Amygdala (tissue), 56 donors: Measurements from ENCODE around the gene ALOX5AP.

Source experiments
- DNase-seq, 56 donors: peaks; one replicate each; lab custom pipeline; 2025; lab: John Stamatoyannopoulos, UW

Gene ALOX5AP

DNA sequence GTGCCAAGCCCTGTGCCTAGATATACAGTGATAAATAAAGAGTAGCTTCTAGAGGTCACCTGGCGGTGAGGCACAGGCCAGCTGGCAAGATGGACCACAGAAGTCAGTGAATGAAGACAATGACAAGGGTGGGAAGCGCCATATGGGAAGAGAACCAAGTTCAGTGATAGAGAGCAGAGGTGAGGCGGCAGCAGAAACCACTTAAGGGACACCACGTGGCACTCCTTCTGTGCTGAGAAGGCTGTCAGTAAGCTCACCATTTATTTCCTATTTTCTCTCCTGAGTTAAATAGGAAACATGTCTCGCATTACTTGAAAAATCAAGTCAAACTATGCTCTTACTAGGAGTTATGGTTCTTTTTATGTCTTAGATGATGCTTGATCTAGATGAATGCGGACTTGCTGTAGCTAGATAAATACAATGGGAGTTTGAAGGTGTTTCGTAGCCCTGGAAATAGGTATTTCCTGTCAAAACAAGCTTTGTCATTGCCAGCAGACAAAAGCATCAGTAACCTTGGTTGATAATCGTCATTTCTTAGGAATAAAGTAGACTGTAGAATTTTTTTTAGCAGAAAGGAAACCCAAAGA lies 17.8 kb downstream of the ALOX5AP start:
- DNase-seq = no peak

- DNase-seq = no peak
These were observed 20.3 kb downstream of the ALOX5AP start for GRCh38 chr13:30755678-30756077.

- DNase-seq = no peak
These were observed 21.8 kb downstream of the ALOX5AP start for GRCh38 chr13:30757026-30757742.

DNA sequence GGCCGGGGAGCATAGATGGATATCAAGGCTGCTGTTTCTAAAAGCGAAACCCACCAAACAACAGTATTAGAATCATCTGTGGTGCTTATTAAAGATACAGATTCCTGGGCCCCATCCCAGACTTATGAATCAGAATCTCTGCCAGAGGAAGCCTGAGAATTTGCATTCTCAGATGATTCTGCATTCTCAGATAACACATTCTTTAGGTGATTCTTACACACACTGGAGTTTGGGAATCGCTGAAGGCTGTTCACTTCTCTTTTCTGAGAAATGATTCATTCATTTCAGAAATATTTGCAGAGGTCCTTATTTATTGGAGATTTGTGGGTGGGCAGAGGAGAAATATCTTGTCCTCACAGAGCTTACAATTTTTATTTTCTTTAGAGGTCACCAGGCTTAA lies 24.4 kb downstream of the ALOX5AP start:
- DNase-seq = no peak

DNA sequence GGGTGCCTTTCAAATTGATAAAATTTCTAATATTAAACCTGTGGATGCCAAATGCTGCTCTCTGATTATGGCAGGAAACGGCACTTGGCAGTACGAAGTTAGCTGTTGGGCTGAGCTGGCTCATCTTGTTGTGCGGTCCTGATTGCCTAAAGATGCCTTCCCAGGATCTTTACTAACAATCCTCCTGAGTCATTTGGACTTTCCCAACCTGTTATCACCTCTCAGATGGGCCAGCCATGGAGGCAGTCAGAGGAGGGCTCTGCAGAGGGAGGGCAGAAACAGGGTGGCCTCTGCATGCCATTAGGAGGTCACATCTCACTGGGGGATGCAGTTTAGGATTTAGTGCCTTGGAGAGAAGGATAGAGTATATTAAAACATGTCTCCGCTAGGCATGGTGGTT lies 27.3 kb downstream of the ALOX5AP start:
- no peak for DNase-seq

DNA sequence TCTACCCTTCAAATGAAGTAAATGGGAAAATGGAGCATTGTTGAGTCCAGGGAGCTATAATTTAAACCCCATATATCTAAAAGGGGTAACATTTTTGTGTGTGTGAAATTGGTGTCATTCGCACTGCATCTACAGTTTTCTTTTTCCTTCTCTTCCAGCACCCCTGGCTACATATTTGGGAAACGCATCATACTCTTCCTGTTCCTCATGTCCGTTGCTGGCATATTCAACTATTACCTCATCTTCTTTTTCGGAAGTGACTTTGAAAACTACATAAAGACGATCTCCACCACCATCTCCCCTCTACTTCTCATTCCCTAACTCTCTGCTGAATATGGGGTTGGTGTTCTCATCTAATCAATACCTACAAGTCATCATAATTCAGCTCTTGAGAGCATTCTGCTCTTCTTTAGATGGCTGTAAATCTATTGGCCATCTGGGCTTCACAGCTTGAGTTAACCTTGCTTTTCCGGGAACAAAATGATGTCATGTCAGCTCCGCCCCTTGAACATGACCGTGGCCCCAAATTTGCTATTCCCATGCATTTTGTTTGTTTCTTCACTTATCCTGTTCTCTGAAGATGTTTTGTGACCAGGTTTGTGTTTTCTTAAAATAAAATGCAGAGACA lies 28.6 kb downstream of the ALOX5AP start:
- no peak for DNase-seq

- DNase-seq = no peak
These were observed 30.9 kb downstream of the ALOX5AP start for GRCh38 chr13:30766231-30766630.

DNA sequence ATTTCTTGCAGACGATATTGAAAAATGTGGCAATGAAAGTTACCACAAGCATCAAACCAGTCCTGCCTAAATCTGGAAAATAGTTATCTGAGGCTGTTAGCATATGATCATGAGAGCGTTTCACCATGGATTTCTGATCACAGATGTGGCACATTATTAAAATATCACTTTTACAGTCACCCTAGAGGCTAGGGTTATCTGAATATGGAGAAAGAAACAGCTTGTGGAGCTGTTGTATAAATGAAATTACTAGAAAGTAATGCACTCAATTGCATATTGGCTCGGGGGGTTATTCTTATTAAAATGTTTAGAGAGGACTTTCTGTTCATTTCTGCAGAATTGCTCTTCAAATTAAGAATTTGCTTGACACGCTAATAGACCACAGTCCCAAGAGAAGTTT lies 35.6 kb downstream of the ALOX5AP start:
- no peak for DNase-seq

GRCh38 chr13:30773561-30773960 lies 38.2 kb downstream of the ALOX5AP start:
- no peak for DNase-seq

DNA sequence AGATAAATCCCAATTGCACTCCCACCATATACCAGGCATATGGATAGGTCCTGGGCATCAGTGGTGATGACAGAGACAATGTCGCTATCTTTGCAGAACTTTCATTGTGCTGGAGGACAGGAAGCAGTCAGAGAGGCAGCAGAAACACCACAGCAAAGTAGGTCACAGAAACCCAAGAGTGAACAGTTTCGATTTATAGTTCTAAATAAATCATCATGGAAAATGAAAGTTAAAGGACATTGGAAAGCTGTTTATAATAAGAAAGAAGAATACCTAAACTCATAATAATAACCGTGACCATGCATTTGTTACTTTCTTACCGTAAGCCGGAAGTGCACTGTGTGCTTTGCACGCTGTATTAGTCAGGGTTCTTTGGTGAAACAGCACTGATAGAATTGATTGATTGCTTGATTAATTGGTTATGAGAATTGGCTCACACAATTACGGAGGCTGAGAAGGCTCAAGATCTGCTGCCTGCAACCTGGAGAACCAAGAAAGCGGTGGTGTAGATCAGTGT lies 38.9 kb downstream of the ALOX5AP start:
- no peak for DNase-seq

DNA sequence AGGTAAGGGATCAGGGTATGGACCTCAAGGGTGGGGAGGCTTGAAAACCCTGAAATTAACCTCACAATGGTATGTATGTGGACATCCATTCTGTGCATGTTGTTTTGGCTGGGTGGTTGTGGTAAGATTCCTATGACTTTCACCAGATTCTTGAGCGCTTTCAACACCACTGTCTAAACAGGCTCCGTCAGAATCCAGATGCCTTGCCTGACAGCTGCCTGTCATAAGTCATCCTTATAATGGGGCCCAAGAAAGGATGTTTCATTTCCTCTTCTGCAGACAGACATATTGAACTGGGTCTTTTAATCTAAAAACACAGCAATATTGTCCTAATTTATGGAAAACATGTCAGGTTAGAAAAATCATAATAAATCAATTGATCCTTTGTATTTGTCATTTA lies 41.3 kb downstream of the ALOX5AP start:
- no peak for DNase-seq

- DNase-seq = no peak
These were observed 43.7 kb downstream of the ALOX5AP start for GRCh38 chr13:30779016-30779415.

GRCh38 chr13:30779608-30780007 lies 44.3 kb downstream of the ALOX5AP start:
- DNase-seq = peak in 1 of 56 donors; percentile 11

GRCh38 chr13:30780338-30780981 lies 45.1 kb downstream of the ALOX5AP start:
- no peak for DNase-seq

- no peak for DNase-seq
These were observed 50.0 kb downstream of the ALOX5AP start for GRCh38 chr13:30785191-30785850.

- DNase-seq = no peak
These were observed 51.3 kb downstream of the ALOX5AP start for GRCh38 chr13:30786648-30787047.

DNA sequence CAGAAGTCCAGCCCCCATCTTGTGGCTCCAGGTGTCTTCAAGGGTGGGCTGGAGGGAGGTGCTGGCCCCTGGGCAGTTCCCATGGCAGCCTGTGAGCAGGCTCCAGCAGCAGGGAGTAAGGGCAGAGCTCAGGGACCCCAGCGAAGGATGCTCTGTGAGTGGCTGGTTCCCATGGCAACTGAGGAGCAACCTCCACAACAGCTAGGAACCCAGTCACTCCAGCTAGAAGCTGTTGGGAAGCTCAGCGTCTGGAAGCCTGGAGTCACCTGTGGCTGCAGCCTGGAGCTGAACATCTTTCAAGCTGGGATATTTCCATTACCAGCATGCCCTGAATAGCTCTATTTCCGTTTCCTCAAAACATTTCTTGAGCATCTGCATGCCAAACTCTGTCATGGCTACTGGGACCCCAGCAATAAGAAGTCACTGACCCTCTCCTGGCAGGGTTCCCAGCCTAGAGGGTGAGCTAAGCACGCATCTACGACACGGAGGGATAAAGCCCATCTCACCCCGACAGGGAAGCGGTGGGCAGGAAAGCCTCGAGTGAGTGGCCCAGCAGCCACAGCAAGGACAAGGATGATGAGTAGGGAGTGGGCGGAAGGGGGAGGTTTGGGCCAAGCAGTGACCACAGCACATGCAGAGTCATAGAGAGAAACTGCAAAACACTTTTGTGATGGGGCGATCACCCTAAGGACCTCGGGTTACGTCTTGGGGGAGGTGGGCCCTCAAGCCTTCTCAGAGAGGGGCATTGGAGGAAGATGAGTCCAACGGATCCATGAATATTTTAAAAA lies 52.6 kb downstream of the ALOX5AP start:
- no peak for DNase-seq

GRCh38 chr13:30789166-30789862 lies 54.0 kb downstream of the ALOX5AP start:
- DNase-seq = no peak

GRCh38 chr13:30790592-30790991 lies 55.2 kb downstream of the ALOX5AP start:
- DNase-seq = no peak
